ENCODE measurements around the gene GSTT4. TPM values are rescaled to one million over a fixed set of nuclear protein-coding genes. Genes with fewer than 3 reads are reported as not detected.
A peak's percentile ranks its signal among the peaks of the same experiment; 100 is the strongest.

GSTT4 gene
- total and polyA plus RNA-seq, 2 of the 13 experiments (the other 11 are each of a cell fraction or from before 2014, with no cell fraction given): 0.59 to 0.62 TPM

DNA sequence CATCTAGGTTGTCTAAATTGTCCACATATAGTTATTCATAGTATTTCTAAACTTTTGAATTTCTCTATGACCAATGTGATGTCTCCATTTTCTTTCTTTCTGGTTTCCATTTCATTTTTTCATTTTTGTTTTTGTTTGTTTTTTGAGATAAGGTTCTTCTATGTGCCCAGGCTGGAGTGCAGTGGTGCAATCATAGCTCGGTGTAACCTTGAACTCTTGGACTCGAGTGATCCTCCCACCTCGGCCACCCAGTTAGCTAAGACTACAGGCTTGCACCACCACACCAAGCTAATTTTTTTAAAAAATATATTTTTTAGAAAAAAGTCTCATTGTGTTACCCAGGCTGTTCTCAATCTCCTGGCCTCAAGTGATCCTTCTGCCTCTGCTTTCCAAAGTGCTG is 8.2 kb downstream of the GSTT4 start (continued):
- TF ChIP-seq LRRFIP1 (CRISPR knock-in tag; conservative IDR thresholded peaks at IDR 0.05) (no peak), PPARG (CRISPR knock-in tag; conservative IDR thresholded peaks at IDR 0.05) (no peak), FOXA1 (IDR thresholded peaks at IDR 0.05) (no peak), FOXA1 (CRISPR knock-in tag; IDR thresholded peaks at IDR 0.05) (no peak), ZNF460 (CRISPR knock-in tag; IDR thresholded peaks at IDR 0.05; ENCODE audit: borderline replicate concordance) (peak; percentile 90), ZNF18 (CRISPR knock-in tag; IDR thresholded peaks at IDR 0.05; ENCODE audit: insufficient replicate concordance) (no peak), NFKBIZ (CRISPR knock-in tag; IDR thresholded peaks at IDR 0.05) (no peak), MTA3 (CRISPR knock-in tag; IDR thresholded peaks at IDR 0.05) (no peak), GZF1 (CRISPR knock-in tag; IDR thresholded peaks at IDR 0.05) (no peak), GATAD2A (CRISPR knock-in tag; IDR thresholded peaks at IDR 0.05) (peak; percentile 70), RELA (CRISPR knock-in tag; IDR thresholded peaks at IDR 0.05) (no peak), ZNF251 (CRISPR knock-in tag; IDR thresholded peaks at IDR 0.05) (no peak), ESRRA (CRISPR knock-in tag; IDR thresholded peaks at IDR 0.05; ENCODE audit: low read depth) (no peak), SALL1 (CRISPR knock-in tag; IDR thresholded peaks at IDR 0.05) (peak; percentile 92), SOX6 (IDR thresholded peaks at IDR 0.05) (no peak), SOX6 (CRISPR knock-in tag; IDR thresholded peaks at IDR 0.05) (peak; percentile 55), RFX1 (IDR thresholded peaks at IDR 0.05) (no peak), NFRKB (IDR thresholded peaks at IDR 0.05) (no peak), ONECUT2 (CRISPR knock-in tag; IDR thresholded peaks at IDR 0.05) (no peak), TP53 (CRISPR knock-in tag; conservative IDR thresholded peaks at IDR 0.05) (no peak), ZNF10 (CRISPR knock-in tag; IDR thresholded peaks at IDR 0.05; ENCODE audit: borderline replicate concordance, low read depth) (no peak), XBP1 (CRISPR knock-in tag; IDR thresholded peaks at IDR 0.05) (no peak)
- TF ChIP-seq, protein P1, sequence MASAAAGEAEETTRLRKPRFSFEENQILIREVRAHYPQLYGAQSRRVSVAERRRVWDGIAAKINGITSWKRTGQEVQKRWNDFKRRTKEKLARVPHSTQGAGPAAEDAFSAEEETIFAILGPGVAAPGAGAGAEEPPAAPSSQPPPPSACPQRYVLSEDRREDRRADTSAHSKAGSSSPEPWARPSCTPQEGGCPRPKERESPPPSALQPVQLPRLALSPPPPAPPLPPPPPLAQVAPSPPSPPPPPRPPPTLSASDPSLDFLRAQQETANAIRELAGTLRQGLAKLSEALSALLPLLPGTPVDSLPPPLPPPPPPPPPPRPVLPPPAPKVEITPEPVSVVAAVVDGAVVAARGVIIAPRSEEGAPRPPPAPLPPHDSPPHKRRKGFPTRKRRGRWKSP (CRISPR knock-in tag; IDR thresholded peaks at IDR 0.05): no peak
- TF ChIP-seq, protein P2, sequence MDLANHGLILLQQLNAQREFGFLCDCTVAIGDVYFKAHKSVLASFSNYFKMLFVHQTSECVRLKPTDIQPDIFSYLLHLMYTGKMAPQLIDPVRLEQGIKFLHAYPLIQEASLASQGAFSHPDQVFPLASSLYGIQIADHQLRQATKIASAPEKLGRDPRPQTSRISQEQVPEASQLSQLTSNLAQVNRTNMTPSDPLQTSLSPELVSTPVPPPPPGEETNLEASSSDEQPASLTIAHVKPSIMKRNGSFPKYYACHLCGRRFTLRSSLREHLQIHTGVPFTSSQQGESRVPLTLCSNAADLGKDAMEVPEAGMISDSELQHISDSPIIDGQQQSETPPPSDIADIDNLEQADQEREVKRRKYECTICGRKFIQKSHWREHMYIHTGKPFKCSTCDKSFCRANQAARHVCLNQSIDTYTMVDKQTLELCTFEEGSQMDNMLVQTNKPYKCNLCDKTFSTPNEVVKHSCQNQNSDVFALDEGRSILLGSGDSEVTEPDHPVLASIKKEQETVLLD (CRISPR knock-in tag; IDR thresholded peaks at IDR 0.05; ENCODE audit: low read depth): no peak
- TF ChIP-seq, protein P3, sequence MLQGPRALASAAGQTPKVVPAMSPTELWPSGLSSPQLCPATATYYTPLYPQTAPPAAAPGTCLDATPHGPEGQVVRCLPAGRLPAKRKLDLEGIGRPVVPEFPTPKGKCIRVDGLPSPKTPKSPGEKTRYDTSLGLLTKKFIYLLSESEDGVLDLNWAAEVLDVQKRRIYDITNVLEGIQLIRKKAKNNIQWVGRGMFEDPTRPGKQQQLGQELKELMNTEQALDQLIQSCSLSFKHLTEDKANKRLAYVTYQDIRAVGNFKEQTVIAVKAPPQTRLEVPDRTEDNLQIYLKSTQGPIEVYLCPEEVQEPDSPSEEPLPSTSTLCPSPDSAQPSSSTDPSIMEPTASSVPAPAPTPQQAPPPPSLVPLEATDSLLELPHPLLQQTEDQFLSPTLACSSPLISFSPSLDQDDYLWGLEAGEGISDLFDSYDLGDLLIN (CRISPR knock-in tag; IDR thresholded peaks at IDR 0.05; ENCODE audit: borderline replicate concordance): no peak

Measured in HepG2 (cell line).